Measurements from ENCODE around the gene ACTR1B.
"Not testable (repeated sequence)": the region's sequence is repeated elsewhere in the genome, so short reads cannot be mapped to it uniquely, and the experiment has no call there.

The ACTR1B gene

GRCh38 chr2:97663962-97664635 is at the start of gene ACTR1B:
ACTR1B (minus strand) TSS chr2:97664044; CDS start chr2:97663890, 154 bp downstream.
- Histone ChIP-seq H3K4me3 (ENCODE audit: low read depth in 1 of 2, low read length in 2 of 2) (peak within 1 kb of the TSS; percentile 60 to 66), H3K4me2 (ENCODE audit: insufficient read depth, low read length) (peak within 1 kb of the TSS; percentile 74), H3K9ac (ENCODE audit: low read depth, low read length) (peak within 1 kb of the TSS; percentile 85), H3K36me3 (ENCODE audit: insufficient read depth, low read length) (peaks cover 30% of the 10 kb centered on the region), H3K27ac (ENCODE audit: low read length) (peak within 1 kb of the TSS; percentile 86), H2AFZ (ENCODE audit: low read depth, low read length) (peak within 1 kb of the TSS; percentile 71), H4K20me1 (ENCODE audit: insufficient read depth, low read length) (peaks cover 31% of the 10 kb centered on the region), H3K9me3 (ENCODE audit: insufficient read depth, low read length, severe bottlenecking) (no peaks in the 10 kb centered on the region), H3K79me2 (ENCODE audit: insufficient read depth, low read length) (peaks cover 42% of the 10 kb centered on the region), H3K27me3 (ENCODE audit: insufficient read depth, low read length, poor library complexity) (no peaks in the 10 kb centered on the region), H3K4me1 (ENCODE audit: insufficient read depth, low read length) (peaks cover 34% of the 10 kb centered on the region)
- TF ChIP-seq EZH2 (IDR thresholded peaks at IDR 0.05; ENCODE audit: borderline replicate concordance, low read depth, low read length, severe bottlenecking) (no peak), CTCF (IDR thresholded peaks at IDR 0.05; ENCODE audit: borderline replicate concordance, extremely low read depth, low read length, poor library complexity, severe bottlenecking) (peak; percentile 58)
- ATAC-seq (ENCODE audit: insufficient read depth, low read depth), result peak; percentile 87
- peak; percentile 99 for DNase-seq

GRCh38 chr2:97712693-97713295 is 49.0 kb upstream of the ACTR1B start:
- Histone ChIP-seq H4K20me1 (ENCODE audit: insufficient read depth, low read length) (no peaks in the 10 kb centered on the region), H3K27me3 (ENCODE audit: insufficient read depth, low read length, poor library complexity) (no peaks in the 10 kb centered on the region), H3K4me1 (ENCODE audit: insufficient read depth, low read length) (peaks cover 70% of the 10 kb centered on the region), H3K9me3 (ENCODE audit: insufficient read depth, low read length, severe bottlenecking) (no peaks in the 10 kb centered on the region), H3K36me3 (ENCODE audit: insufficient read depth, low read length) (peaks cover 36% of the 10 kb centered on the region), H3K9ac (ENCODE audit: low read depth, low read length) (peak overlapping the region; percentile 98), H3K79me2 (ENCODE audit: insufficient read depth, low read length) (peaks cover 55% of the 10 kb centered on the region), H3K4me3 (ENCODE audit: low read depth in 1 of 2, low read length in 2 of 2) (peak overlapping the region; percentile 62 to 87; a peak in 3 of 4 replicates), H3K27ac (ENCODE audit: low read length) (peak overlapping the region; percentile 98), H3K4me2 (ENCODE audit: insufficient read depth, low read length) (peak overlapping the region; percentile 84), H2AFZ (ENCODE audit: low read depth, low read length) (peak overlapping the region; percentile 72)
- DNase-seq (peak; percentile 64), ATAC-seq (ENCODE audit: insufficient read depth, low read depth) (peak; percentile 39)
- TF ChIP-seq EZH2 (IDR thresholded peaks at IDR 0.05; ENCODE audit: borderline replicate concordance, low read depth, low read length, severe bottlenecking) (no peak), CTCF (IDR thresholded peaks at IDR 0.05; ENCODE audit: borderline replicate concordance, extremely low read depth, low read length, poor library complexity, severe bottlenecking) (no peak)

- H3K4me2 ChIP-seq (ENCODE audit: insufficient read depth, low read length), result peak overlapping the region; percentile 84
- not testable (repeated sequence) for H3K9me3 ChIP-seq (ENCODE audit: insufficient read depth, low read length, severe bottlenecking); H4K20me1 ChIP-seq (ENCODE audit: insufficient read depth, low read length); ATAC-seq (ENCODE audit: insufficient read depth, low read depth); H3K27me3 ChIP-seq (ENCODE audit: insufficient read depth, low read length, poor library complexity); DNase-seq
- peak overlapping the region; percentile 72; the same call in 1 of the 2 replicates for H2AFZ ChIP-seq (ENCODE audit: low read depth, low read length)
- H3K4me1 ChIP-seq (ENCODE audit: insufficient read depth, low read length), result peaks cover 64% of the 10 kb centered on the region
- peaks cover 49% of the 10 kb centered on the region for H3K79me2 ChIP-seq (ENCODE audit: insufficient read depth, low read length)
- peak overlapping the region; percentile 98 for H3K27ac ChIP-seq (ENCODE audit: low read length)
- peaks cover 33% of the 10 kb centered on the region for H3K36me3 ChIP-seq (ENCODE audit: insufficient read depth, low read length)
- peak overlapping the region; percentile 98 for H3K9ac ChIP-seq (ENCODE audit: low read depth, low read length)
- peak overlapping the region in 1 of 2 experiments; percentile 87; a peak in 2 of 4 replicates for H3K4me3 ChIP-seq (ENCODE audit: low read depth in 1 of 2, low read length in 2 of 2)
Observed at GRCh38 chr2:97712175-97712574, 48.3 kb upstream of the ACTR1B start.

- Histone ChIP-seq H3K36me3 (ENCODE audit: insufficient read depth, low read length) (peaks cover 27% of the 10 kb centered on the region), H3K4me2 (ENCODE audit: insufficient read depth, low read length) (no peak overlapping the region), H3K79me2 (ENCODE audit: insufficient read depth, low read length) (peaks cover 41% of the 10 kb centered on the region), H3K27ac (ENCODE audit: low read length) (peak overlapping the region; percentile 52; the same call in 1 of the 2 replicates), H3K9ac (ENCODE audit: low read depth, low read length) (peak overlapping the region; percentile 13; the same call in 1 of the 2 replicates), H2AFZ (ENCODE audit: low read depth, low read length) (no peak overlapping the region), H3K27me3 (ENCODE audit: insufficient read depth, low read length, poor library complexity) (no peaks in the 10 kb centered on the region), H3K4me3 (ENCODE audit: low read depth in 1 of 2, low read length in 2 of 2) (no peak overlapping the region), H3K9me3 (ENCODE audit: insufficient read depth, low read length, severe bottlenecking) (no peaks in the 10 kb centered on the region), H4K20me1 (ENCODE audit: insufficient read depth, low read length) (no peaks in the 10 kb centered on the region), H3K4me1 (ENCODE audit: insufficient read depth, low read length) (peaks cover 55% of the 10 kb centered on the region)
- ATAC-seq (ENCODE audit: insufficient read depth, low read depth), result no peak
- TF ChIP-seq CTCF (IDR thresholded peaks at IDR 0.05; ENCODE audit: borderline replicate concordance, extremely low read depth, low read length, poor library complexity, severe bottlenecking), result no peak
- TF ChIP-seq EZH2 (IDR thresholded peaks at IDR 0.05; ENCODE audit: borderline replicate concordance, low read depth, low read length, severe bottlenecking), result no peak
- no peak for DNase-seq
Observed at GRCh38 chr2:97711394-97711711, 47.5 kb upstream of the ACTR1B start.

Data from DND-41 (cell line).